Retinal pigment epithelial cell (primary cell): ENCODE measurements around the gene LRRC14B.

Source experiments
- DNase-seq: peaks from one replicate; pipeline ENCODE4 v3.0.0-alpha.2; 2010; ENCODE audit warnings: low read depth
- H3K4me3 ChIP-seq: 2 replicates; pipeline ENCODE4 v1.5.1; 2011; ENCODE audit warnings: mild to moderate bottlenecking, low read length, control low read depth, moderate library complexity
- CTCF ChIP-seq: conservative IDR thresholded peaks from 2 replicates; pipeline ENCODE4 v1.5.1; 2011; ENCODE audit warnings: low read depth, low read length, control low read depth, inconsistent platforms

The LRRC14B gene

GRCh38 chr5:147751-148150 is 43.5 kb upstream of the LRRC14B start:
- DNase-seq, result no peak
- H3K4me3 ChIP-seq, result no peak overlapping the region
- TF ChIP-seq CTCF, result no peak

GRCh38 chr5:149745-150485 is 41.4 kb upstream of the LRRC14B start:
- no peak overlapping the region for H3K4me3 ChIP-seq
- DNase-seq, result no peak
- no peak for TF ChIP-seq CTCF

DNA sequence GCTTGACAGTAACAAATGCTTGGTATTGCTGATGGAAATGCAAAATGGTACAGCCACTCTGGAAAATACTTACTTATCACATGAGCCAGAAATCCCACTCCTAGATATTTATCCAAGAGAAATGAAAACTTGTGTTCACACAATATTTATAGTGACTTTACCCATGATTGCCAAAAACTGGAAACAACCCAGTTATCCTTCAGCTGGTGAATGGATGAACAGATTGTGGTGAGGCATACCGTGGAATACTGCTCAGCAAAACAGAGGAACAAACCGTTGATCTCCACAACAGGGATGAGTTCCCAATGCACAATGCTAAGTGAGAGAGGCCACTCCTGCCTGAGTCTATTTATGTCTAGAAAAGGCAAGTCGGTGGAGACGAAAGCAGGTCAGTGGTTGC is 40.5 kb upstream of the LRRC14B start:
- TF ChIP-seq CTCF, result no peak
- H3K4me3 ChIP-seq, result no peak overlapping the region

DNA sequence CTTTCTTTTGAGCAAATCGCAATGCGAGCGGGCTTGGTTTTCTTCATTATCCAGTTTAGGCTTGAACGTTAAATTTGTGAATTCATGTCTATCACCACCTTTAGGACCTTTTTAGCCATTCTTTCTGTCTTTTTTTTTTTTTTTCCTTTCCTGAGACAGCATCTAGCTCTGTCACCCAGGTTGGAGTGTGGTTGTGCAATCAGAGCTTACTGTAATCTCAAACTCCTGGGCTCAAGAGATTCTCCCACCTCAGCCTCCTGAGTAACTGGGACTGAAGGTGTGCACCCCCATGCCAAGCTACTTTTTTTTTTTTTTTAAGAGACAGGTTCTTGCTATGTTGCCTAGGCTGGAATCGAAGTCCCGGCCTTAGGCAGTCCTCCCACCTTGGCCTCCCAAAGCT is 39.2 kb upstream of the LRRC14B start:
- DNase-seq, result no peak
- TF ChIP-seq CTCF, result no peak
- no peak overlapping the region for H3K4me3 ChIP-seq

More for the DNA sequence above, 40.5 kb upstream of the LRRC14B start:
- DNase-seq, result no peak

GRCh38 chr5:153256-153655 is 38.0 kb upstream of the LRRC14B start:
- DNase-seq, result no peak
- no peak for TF ChIP-seq CTCF
- H3K4me3 ChIP-seq, result no peak overlapping the region

DNA sequence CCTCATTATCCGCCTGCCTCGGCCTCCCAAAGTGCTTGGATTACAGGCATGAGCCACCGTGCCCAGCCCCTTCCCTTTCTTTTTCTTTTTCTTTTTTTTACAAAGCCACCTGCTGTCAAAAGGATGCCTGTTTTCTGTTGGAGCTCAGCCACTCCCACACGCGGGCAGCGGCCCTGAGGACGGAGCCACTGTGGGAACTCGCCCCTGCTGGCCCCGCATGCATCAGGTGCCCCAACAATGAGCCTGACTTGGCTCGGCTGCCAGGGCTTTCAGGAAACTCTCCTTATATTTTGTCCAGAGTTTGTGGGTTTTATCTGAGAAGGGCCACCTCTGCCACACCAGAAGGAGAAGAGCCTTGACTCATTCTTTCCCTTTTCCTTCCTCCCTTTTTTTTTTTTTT is 37.1 kb upstream of the LRRC14B start:
- no peak for TF ChIP-seq CTCF
- DNase-seq, result no peak
- H3K4me3 ChIP-seq, result no peak overlapping the region

DNA sequence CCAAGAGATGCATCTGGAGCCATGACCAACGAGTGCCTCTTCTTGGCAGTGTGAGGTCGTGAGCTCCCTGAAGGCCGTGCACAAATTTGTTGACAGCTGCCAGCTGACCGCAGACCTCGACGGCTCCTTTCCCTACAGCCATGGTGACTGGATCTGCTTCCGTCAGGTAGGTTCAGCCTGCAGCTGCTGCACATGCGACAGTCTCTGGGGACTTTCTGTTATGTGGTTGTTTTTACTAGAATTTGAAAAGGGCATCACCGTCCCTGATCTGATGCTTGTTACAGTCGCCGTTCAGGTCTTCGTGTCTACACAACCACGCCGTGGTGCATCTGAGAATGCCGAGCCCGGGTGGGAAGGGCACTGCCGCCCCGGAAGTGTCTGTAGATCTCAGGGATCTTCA is 36.5 kb upstream of the LRRC14B start:
- no peak for DNase-seq
- H3K4me3 ChIP-seq, result no peak overlapping the region
- no peak for TF ChIP-seq CTCF
